ENCODE results near the gene ITPR1. TPM values are rescaled to one million over a fixed set of nuclear protein-coding genes. Genes with fewer than 3 reads are reported as not detected.

ITPR1 gene
- total and polyA plus RNA-seq, 2 of the 4 experiments (the other 2 are of a cell fraction), result 1.8 to 5.7 TPM

GRCh38 chr3:4799266-4800256 lies 306.4 kb downstream of the ITPR1 start:
- no peaks in the 10 kb centered on the region for H4K20me1 ChIP-seq (ENCODE audit: insufficient read depth, low read length)
- H3K27me3 ChIP-seq (ENCODE audit: control insufficient read depth, insufficient read depth, low read length), result no peaks in the 10 kb centered on the region
- H3K9me1 ChIP-seq (ENCODE audit: insufficient read depth, low read length), result no peaks in the 10 kb centered on the region
- H3K36me3 ChIP-seq (ENCODE audit: control insufficient read depth, insufficient read depth, low read length), result no peaks in the 10 kb centered on the region
- no peak overlapping the region for H4K5ac ChIP-seq (ENCODE audit: low read depth, low read length)
- no TSS peak for BruUV-seq (replicated peaks)
- H2BK20ac ChIP-seq (ENCODE audit: low read depth, low read length), result no peak overlapping the region
- dilution Hi-C loops (cut with HindIII; ENCODE audit: low sequenced_read_pairs, unreplicated experiment), result no loop called here
- intact Hi-C loops (cut with micrococcal nuclease), result no loop called here
- H4K8ac ChIP-seq (ENCODE audit: low read depth in 2 of 2, low read length in 2 of 2), result no peak overlapping the region
- ATAC-seq (ENCODE audit: low read depth), result no peak
- H4K91ac ChIP-seq (ENCODE audit: insufficient read depth, low read depth, low read length), result no peak overlapping the region
- no peak overlapping the region for H3K23ac ChIP-seq (ENCODE audit: low read depth, low read length)
- no peak overlapping the region for H2AK5ac ChIP-seq (ENCODE audit: low read depth, low read length)
- H2BK120ac ChIP-seq (ENCODE audit: low read depth, low read length), result no peak overlapping the region
- WGBS, 2 experiments (ENCODE audit: extremely low coverage in 2 of 2, insufficient read length in 1 of 2), result 80% methylated on average over 6 of the region's 14 CpGs; no CpG with 5 or more reads in 1 of the 2 experiments
- H2BK15ac ChIP-seq (ENCODE audit: low read depth, low read length), result no peak overlapping the region
- no peak for TF ChIP-seq BHLHE40 (IDR thresholded peaks at IDR 0.05; ENCODE audit: low read depth, low read length)
- no peak for TF ChIP-seq MAZ (IDR thresholded peaks at IDR 0.05; ENCODE audit: borderline replicate concordance, low read depth, low read length)
- no peak for TF ChIP-seq CHD1 (IDR thresholded peaks at IDR 0.05; ENCODE audit: low read depth, low read length)
- H3K4me2 ChIP-seq (ENCODE audit: low read depth, low read length), result no peak overlapping the region
- in situ Hi-C loops (cut with MboI; ENCODE audit: low sequenced_read_pairs), result no loop called here
- DNase-seq, result no peak
- CTCF ChIA-PET, result interaction anchor here (0.5 kb wide), 1 partner anchor 15 kb away, joined by 3 read pairs; no protein-coding TSS in a partner anchor
- H3K9me3 ChIP-seq (ENCODE audit: control insufficient read depth, insufficient read depth, low read length), result peaks cover 10% of the 10 kb centered on the region
- no peak overlapping the region for H3K9ac ChIP-seq (ENCODE audit: low read depth, low read length)
- H3K4me1 ChIP-seq (ENCODE audit: control insufficient read depth, insufficient read depth, low read length), result no peaks in the 10 kb centered on the region
- H2AK9ac ChIP-seq (replicated peaks; ENCODE audit: low read depth, low read length, poor library complexity), result no peak overlapping the region
- no peaks in the 10 kb centered on the region for H3K79me1 ChIP-seq (ENCODE audit: low read depth in 1 of 2, low read length in 2 of 2)
- H3K4ac ChIP-seq (ENCODE audit: low read depth, low read length), result no peak overlapping the region
- no peak overlapping the region for H3K18ac ChIP-seq (ENCODE audit: low read depth, low read length)
- H3K27ac ChIP-seq (ENCODE audit: insufficient read depth, low read length), result no peak overlapping the region
- no peak overlapping the region for H3K4me3 ChIP-seq (ENCODE audit: insufficient read depth, low read depth, low read length)
- no peak overlapping the region for H2AFZ ChIP-seq (replicated peaks; ENCODE audit: low read length, poor library complexity)
- POLR2A ChIA-PET (ENCODE audit: unreplicated experiment), result no interaction called here
- no peak overlapping the region for H3K56ac ChIP-seq (ENCODE audit: extremely low read depth, insufficient read depth, low read length)
- no peak overlapping the region for H3K14ac ChIP-seq (replicated peaks; ENCODE audit: low read depth, low read length)
- no peak overlapping the region for H2BK5ac ChIP-seq (ENCODE audit: low read depth, low read length, poor library complexity, severe bottlenecking)
